Right atrium auricular region (tissue), 2 donors: ENCODE results near the gene TSPO. TPM values are rescaled to one million over a fixed set of nuclear protein-coding genes. Genes with fewer than 3 reads are reported as not detected.

Experiments
- DNase-seq: peaks from one replicate; pipeline ENCODE4 v3.0.0-alpha.2; 2019; ENCODE audit warnings: low spot score
- H3K27ac ChIP-seq, 2 donors: fragments of 200-600 bp; sonication (generic); 1 replicate in 1 of 2; 2 replicates in 1 of 2; pipeline ENCODE4 v1.5.1; 2016 to 2019
- H3K27me3 ChIP-seq, 2 donors: fragments of 200-600 bp; sonication (generic); one replicate each; pipeline versions ENCODE4 v1.5.1 to v1.6.0; 2017 to 2019
- H3K36me3 ChIP-seq: fragments of 200-600 bp; sonication (generic); one replicate; pipeline ENCODE4 v1.5.1; 2016
- H3K4me1 ChIP-seq, 2 donors: fragments of 200-600 bp; sonication (generic); one replicate each; pipeline versions ENCODE4 v1.5.1 to v1.6.0; 2017 to 2019
- H3K4me3 ChIP-seq, 2 donors: fragments of 200-600 bp; sonication (generic); 1 replicate in 1 of 2; 2 replicates in 1 of 2; pipeline ENCODE4 v1.5.1; 2017 to 2019; ENCODE audit warnings: mild to moderate bottlenecking in 1 of 2, moderate library complexity in 1 of 2
- H3K9me3 ChIP-seq, 2 donors: fragments of 200-600 bp; sonication (generic); one replicate each; pipeline ENCODE4 v1.5.1; 2019
- CTCF ChIP-seq, 2 donors: fragments of 200-600 bp; sonication (generic); IDR thresholded peaks; one replicate each; pipeline ENCODE4 v1.5.1; 2019; ENCODE audit warnings: antibody characterized with exemption in 2 of 2
- total RNA-seq, 2 donors: library from RNA; depleted of rRNA; stranded (reverse); fragments of >200 nt; gene quantifications; one replicate each; pipeline ENCODE4 v1.1.0, GENCODE V29; 2016

TSPO gene
- total RNA-seq, 2 donors from 2014 or later: 182 to 241 TPM

DNA sequence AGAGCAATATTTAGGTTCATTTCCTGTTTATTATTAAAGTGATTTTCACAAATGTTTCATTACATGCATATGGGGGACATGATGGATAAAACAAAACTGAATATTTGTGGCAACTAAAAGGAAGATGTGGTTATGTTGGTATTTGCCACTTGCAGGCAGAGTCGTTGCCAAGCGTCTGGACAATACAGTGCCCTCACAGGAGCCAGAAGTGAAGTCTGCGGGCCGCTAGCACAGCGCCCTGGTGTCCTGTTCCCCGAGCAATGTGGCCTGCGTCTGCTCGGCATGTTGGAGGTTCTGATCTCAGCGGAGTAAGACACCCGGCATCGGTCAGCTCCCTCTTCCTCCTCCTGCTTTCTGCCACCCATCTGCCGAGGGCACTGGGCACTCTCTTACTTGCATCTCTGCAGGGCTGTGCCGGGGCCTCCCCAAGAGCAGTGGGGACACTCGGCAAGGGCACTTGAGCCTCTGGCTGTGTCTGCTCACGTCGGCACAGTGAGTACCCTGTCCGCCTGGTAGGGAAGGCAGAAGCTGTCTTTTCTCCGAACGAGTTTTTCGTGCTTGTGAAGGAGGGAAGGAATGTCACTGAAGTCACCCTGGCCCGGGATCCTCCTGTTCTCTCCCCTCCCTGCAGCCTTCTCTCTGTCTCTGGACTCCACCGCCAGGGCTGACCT is 46.0 kb downstream of the TSPO start:
- Histone ChIP-seq H3K27ac (no peak overlapping the region), H3K27me3 (no peaks in the 10 kb centered on the region), H3K36me3 (no peaks in the 10 kb centered on the region), H3K4me3 (no peak overlapping the region), H3K9me3 (no peaks in the 10 kb centered on the region), H3K4me1 (no peaks in the 10 kb centered on the region)
- no peak for TF ChIP-seq CTCF (IDR thresholded peaks at IDR 0.05)
- no peak for DNase-seq

- Histone ChIP-seq H3K27me3 (no peaks in the 10 kb centered on the region), H3K36me3 (no peaks in the 10 kb centered on the region), H3K9me3 (no peaks in the 10 kb centered on the region), H3K4me3 (no peak overlapping the region), H3K27ac (no peak overlapping the region), H3K4me1 (no peaks in the 10 kb centered on the region)
- no peak for DNase-seq
- TF ChIP-seq CTCF (IDR thresholded peaks at IDR 0.05): no peak
Observed at GRCh38 chr22:43198126-43198525, 46.8 kb downstream of the TSPO start.

GRCh38 chr22:43198936-43199335 is 47.6 kb downstream of the TSPO start:
- no peak overlapping the region for H3K27ac ChIP-seq
- no peaks in the 10 kb centered on the region for H3K4me1 ChIP-seq
- no peaks in the 10 kb centered on the region for H3K9me3 ChIP-seq
- DNase-seq: no peak
- H3K4me3 ChIP-seq: no peak overlapping the region
- no peaks in the 10 kb centered on the region for H3K36me3 ChIP-seq
- no peak for TF ChIP-seq CTCF (IDR thresholded peaks at IDR 0.05)
- H3K27me3 ChIP-seq: no peaks in the 10 kb centered on the region

GRCh38 chr22:43199541-43199940 is 48.2 kb downstream of the TSPO start:
- no peak overlapping the region for H3K27ac ChIP-seq
- no peak for TF ChIP-seq CTCF (IDR thresholded peaks at IDR 0.05)
- H3K36me3 ChIP-seq: no peaks in the 10 kb centered on the region
- no peaks in the 10 kb centered on the region for H3K27me3 ChIP-seq
- H3K4me3 ChIP-seq: no peak overlapping the region
- no peaks in the 10 kb centered on the region for H3K9me3 ChIP-seq
- no peaks in the 10 kb centered on the region for H3K4me1 ChIP-seq
- DNase-seq: no peak

DNA sequence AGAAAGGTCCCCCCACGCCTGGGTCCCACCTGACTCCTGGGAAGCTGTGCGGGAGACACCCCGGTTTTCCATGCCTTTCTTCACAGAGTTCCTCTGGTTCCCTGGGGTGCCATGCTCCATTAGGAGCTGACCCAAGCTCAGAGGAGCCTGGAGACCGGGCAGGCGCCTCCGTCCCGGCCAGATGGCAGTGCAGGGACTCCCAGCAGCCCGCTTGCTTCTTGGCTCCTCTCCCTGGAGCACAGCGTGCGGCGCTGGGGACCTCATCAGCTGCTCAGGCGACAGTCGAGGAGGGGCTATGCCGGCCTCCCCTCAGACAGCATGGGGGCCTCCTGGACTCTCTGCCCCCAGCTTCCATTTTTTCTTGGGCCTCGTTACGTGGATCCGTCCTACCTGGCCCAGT is 48.7 kb downstream of the TSPO start:
- H3K4me3 ChIP-seq: no peak overlapping the region
- DNase-seq: no peak
- no peaks in the 10 kb centered on the region for H3K27me3 ChIP-seq
- no peaks in the 10 kb centered on the region for H3K4me1 ChIP-seq
- H3K36me3 ChIP-seq: no peaks in the 10 kb centered on the region
- H3K27ac ChIP-seq: no peak overlapping the region
- TF ChIP-seq CTCF (IDR thresholded peaks at IDR 0.05): no peak
- no peaks in the 10 kb centered on the region for H3K9me3 ChIP-seq

GRCh38 chr22:43200555-43200954 is 49.2 kb downstream of the TSPO start:
- no peaks in the 10 kb centered on the region for H3K27me3 ChIP-seq
- DNase-seq: no peak
- H3K4me3 ChIP-seq: no peak overlapping the region
- no peaks in the 10 kb centered on the region for H3K9me3 ChIP-seq
- H3K36me3 ChIP-seq: no peaks in the 10 kb centered on the region
- TF ChIP-seq CTCF (IDR thresholded peaks at IDR 0.05): no peak
- no peak overlapping the region for H3K27ac ChIP-seq
- H3K4me1 ChIP-seq: no peaks in the 10 kb centered on the region
